H1 (cell line): ENCODE results near the gene CCDC47. TPM values are rescaled to one million over a fixed set of nuclear protein-coding genes. Genes with fewer than 3 reads are reported as not detected.
A peak's percentile ranks its signal among the peaks of the same experiment; 100 is the strongest.

Source experiments
- CTCF ChIA-PET: fragments of 300-600 bp; sonication (Branson Sonifier 250); formaldehyde crosslinking; loops from one replicate; lab custom pipeline; 2021; ENCODE audit not compliant: partially characterized antibody; lab: Charles Lee
- POLR2A ChIA-PET: fragments of 300-600 bp; sonication (Branson Sonifier 250); formaldehyde crosslinking; loops from one replicate; lab custom pipeline; 2021; ENCODE audit warnings: inconsistent platforms; ENCODE audit not compliant: partially characterized antibody; lab: Charles Lee
- DNase-seq, 2 experiments: peaks; one replicate each; pipeline versions ENCODE4 v3.0.0 to v3.0.0-alpha.2; 2010 to 2022; ENCODE audit warnings: low spot score in 2 of 2, low read depth in 1 of 2, mixed read lengths in 1 of 2
- FAIRE-seq: peaks from 2 replicates; lab custom pipeline; 2011; peaks lifted over from hg19 to GRCh38; lab: Jason Lieb, UNC
- H2AFZ ChIP-seq: 2 replicates; pipeline ENCODE4 v1.8.1; 2012; ENCODE audit warnings: low read length, inconsistent platforms
- H2AK5ac ChIP-seq: 2 replicates; pipeline ENCODE4 v1.6.1; 2013; ENCODE audit warnings: low read depth, low read length
- H2BK120ac ChIP-seq: replicated peaks from 2 replicates; pipeline ENCODE3; 2013; ENCODE audit warnings: low read depth, low read length, inconsistent platforms
- H2BK12ac ChIP-seq: 2 replicates; pipeline ENCODE4 v1.6.1; 2013; ENCODE audit warnings: low read depth, low read length
- H2BK15ac ChIP-seq: 2 replicates; pipeline ENCODE4 v1.6.1; 2013; ENCODE audit warnings: low read length
- H2BK20ac ChIP-seq: 2 replicates; pipeline ENCODE4 v1.6.1; 2013; ENCODE audit warnings: low read length
- H2BK5ac ChIP-seq: 2 replicates; pipeline ENCODE4 v1.6.1; 2013; ENCODE audit warnings: low read depth, low read length
- H3K14ac ChIP-seq: 2 replicates; pipeline ENCODE4 v1.6.1; 2013; ENCODE audit warnings: inconsistent platforms; ENCODE audit not compliant: insufficient read length
- H3K18ac ChIP-seq: 2 replicates; pipeline ENCODE4 v1.6.1; 2013; ENCODE audit warnings: low read length; ENCODE audit errors: extremely low read depth
- H3K23ac ChIP-seq: 2 replicates; pipeline ENCODE4 v1.6.1; 2013; ENCODE audit warnings: inconsistent platforms; ENCODE audit not compliant: insufficient read length
- H3K23me2 ChIP-seq: 2 replicates; pipeline ENCODE4 v1.6.1; 2013; ENCODE audit warnings: low read depth, low read length
- H3K27ac ChIP-seq: 2 replicates; pipeline ENCODE4 v1.6.1; 2011; ENCODE audit warnings: low read depth, low read length, inconsistent platforms
- H3K27me3 ChIP-seq, 4 experiments: replicated peaks in 1 of 4; 1 replicate in 1 of 4; 2 replicates in 3 of 4; pipeline versions ENCODE4 v1.6.1 to v1.8.1; 2011 to 2013; ENCODE audit warnings: low read length in 3 of 4, mild to moderate bottlenecking in 3 of 4, inconsistent platforms in 2 of 4, mixed read lengths in 2 of 4, moderate library complexity in 1 of 4; ENCODE audit not compliant: control insufficient read depth in 3 of 4, insufficient read depth in 3 of 4; ENCODE audit errors: extremely low read depth in 1 of 4
- H3K36me3 ChIP-seq, 4 experiments: 2 replicates each; pipeline versions ENCODE4 v1.6.1 to v1.8.1; 2011 to 2013; ENCODE audit warnings: mild to moderate bottlenecking in 4 of 4, low read length in 3 of 4, moderate library complexity in 2 of 4, control low read depth in 1 of 4, inconsistent platforms in 1 of 4; ENCODE audit not compliant: insufficient read depth in 4 of 4, control insufficient read depth in 2 of 4
- H3K4ac ChIP-seq: replicated peaks from 2 replicates; pipeline ENCODE3; 2013; ENCODE audit warnings: low read length, low read depth, mixed read lengths, inconsistent platforms; ENCODE audit not compliant: insufficient read length
- H3K4me1 ChIP-seq, 4 experiments: replicated peaks in 1 of 4; 1 replicate in 1 of 4; 2 replicates in 3 of 4; pipeline versions ENCODE4 v1.6.1 to v1.8.1; 2011 to 2013; ENCODE audit warnings: low read length in 3 of 4, inconsistent platforms in 2 of 4, mixed read lengths in 1 of 4; ENCODE audit not compliant: insufficient read depth in 4 of 4, control insufficient read depth in 3 of 4
- H3K4me2 ChIP-seq, 2 experiments: 2 replicates each; pipeline versions ENCODE4 v1.6.1 to v1.8.1; 2011 to 2013; ENCODE audit warnings: low read depth in 2 of 2, low read length in 2 of 2, control low read depth in 1 of 2, inconsistent platforms in 1 of 2, mild to moderate bottlenecking in 1 of 2; ENCODE audit not compliant: insufficient read depth in 1 of 2
- H3K4me3 ChIP-seq, 4 experiments: fragments of 200-600, 300-600 bp in 1 of 4; sonication (generic), shearing (Covaris generic), sonication (Bioruptor Twin) in 1 of 4; 2 replicates each; pipeline versions ENCODE4 v1.5.1 to v1.8.1; 2011 to 2016; ENCODE audit warnings: low read length in 4 of 4, low read depth in 3 of 4, control low read depth in 2 of 4, inconsistent platforms in 2 of 4, mild to moderate bottlenecking in 2 of 4, mixed read lengths in 1 of 4, moderate library complexity in 1 of 4; ENCODE audit not compliant: insufficient read depth in 2 of 4; ENCODE audit errors: extremely low read depth in 1 of 4
- H3K56ac ChIP-seq: replicated peaks from 2 replicates; pipeline ENCODE3; 2013; ENCODE audit warnings: low read depth, mild to moderate bottlenecking, mixed read lengths, low read length, inconsistent platforms; ENCODE audit not compliant: insufficient read length
- H3K79me1 ChIP-seq: 2 replicates; pipeline ENCODE4 v1.6.1; 2013; ENCODE audit warnings: low read depth, low read length, control low read depth
- H3K79me2 ChIP-seq, 2 experiments: 2 replicates each; pipeline versions ENCODE4 v1.6.1 to v1.8.1; 2012 to 2013; ENCODE audit warnings: low read length in 2 of 2, mild to moderate bottlenecking in 2 of 2, inconsistent platforms in 1 of 2; ENCODE audit not compliant: insufficient read depth in 2 of 2, control insufficient read depth in 1 of 2
- H3K9ac ChIP-seq, 4 experiments: replicated peaks in 1 of 4; 1 replicate in 1 of 4; 2 replicates in 3 of 4; pipeline versions ENCODE4 v1.6.1 to v1.8.1; 2011 to 2013; ENCODE audit warnings: low read depth in 3 of 4, low read length in 3 of 4, control low read depth in 2 of 4, mild to moderate bottlenecking in 2 of 4, moderate library complexity in 2 of 4, inconsistent platforms in 1 of 4; ENCODE audit errors: extremely low read depth in 1 of 4
- H3K9me3 ChIP-seq, 2 experiments: 2 replicates each; pipeline versions ENCODE4 v1.6.1 to v1.8.1; 2012 to 2013; ENCODE audit warnings: mild to moderate bottlenecking in 2 of 2, moderate library complexity in 2 of 2, control low read depth in 1 of 2, inconsistent platforms in 1 of 2, low read depth in 1 of 2, low read length in 1 of 2, mixed read lengths in 1 of 2; ENCODE audit not compliant: insufficient read depth in 2 of 2
- H4K20me1 ChIP-seq, 2 experiments: replicated peaks in 1 of 2; 2 replicates each; pipeline versions ENCODE3 to v1.8.1; 2011 to 2013; ENCODE audit warnings: inconsistent platforms in 2 of 2, low read length in 2 of 2, mild to moderate bottlenecking in 1 of 2; ENCODE audit not compliant: insufficient read depth in 2 of 2, control insufficient read depth in 1 of 2
- H4K5ac ChIP-seq: 2 replicates; pipeline ENCODE4 v1.6.1; 2013; ENCODE audit warnings: low read length, low read depth, mixed read lengths, inconsistent platforms; ENCODE audit not compliant: insufficient read length
- H4K8ac ChIP-seq: 2 replicates; pipeline ENCODE4 v1.8.0; 2013; ENCODE audit warnings: mild to moderate bottlenecking, moderate library complexity, low read length, inconsistent platforms; ENCODE audit not compliant: insufficient read depth; ENCODE audit errors: extremely low read depth
- H4K91ac ChIP-seq: replicated peaks from 2 replicates; pipeline ENCODE3; 2013; ENCODE audit warnings: low read length, mixed read lengths, inconsistent platforms; ENCODE audit not compliant: insufficient read length
- ASH2L ChIP-seq: fragments of 200-600, 300-600 bp; sonication (generic); IDR thresholded peaks from one replicate; pipeline ENCODE4 v1.7.1; 2017; ENCODE audit warnings: low read length
- CBX5 ChIP-seq: fragments of 300-800, 300-1000 bp; sonication (generic); IDR thresholded peaks from 2 replicates; pipeline ENCODE4 v1.7.1; 2016; ENCODE audit warnings: antibody characterized with exemption, low read length, low read depth
- CBX8 ChIP-seq: fragments of 300-800, 300-1000 bp; sonication (generic); IDR thresholded peaks from 2 replicates; pipeline ENCODE4 v1.7.1; 2016; ENCODE audit warnings: low read depth, low read length, borderline replicate concordance
- CREB1 ChIP-seq: IDR thresholded peaks from 2 replicates; pipeline ENCODE4 v1.6.1; 2012; ENCODE audit warnings: inconsistent platforms
- GABPA ChIP-seq: IDR thresholded peaks from 2 replicates; pipeline ENCODE4 v1.6.1; 2011; ENCODE audit warnings: mild to moderate bottlenecking, low read length, moderate library complexity, borderline replicate concordance; ENCODE audit not compliant: insufficient read depth
- HDAC6 ChIP-seq: IDR thresholded peaks from one replicate; pipeline ENCODE4 v1.7.1; 2012; ENCODE audit warnings: low read depth, mild to moderate bottlenecking, inconsistent platforms, low read length, moderate library complexity
- KDM4A ChIP-seq: IDR thresholded peaks from one replicate; pipeline ENCODE4 v1.7.1; 2012; ENCODE audit warnings: low read depth, mild to moderate bottlenecking, moderate library complexity, low read length, inconsistent platforms; ENCODE audit not compliant: severe bottlenecking
- POLR2A ChIP-seq, 2 experiments: IDR thresholded peaks; 1 replicate in 1 of 2; 2 replicates in 1 of 2; pipeline ENCODE4 v1.6.1; 2011; ENCODE audit warnings: low read depth in 2 of 2, low read length in 2 of 2, mild to moderate bottlenecking in 2 of 2; ENCODE audit errors: control extremely low read depth in 1 of 2
- POLR2AphosphoS5 ChIP-seq: IDR thresholded peaks from 2 replicates; pipeline ENCODE4 v1.6.1; 2011; ENCODE audit warnings: low read depth, low read length
- TAF1 ChIP-seq: IDR thresholded peaks from 2 replicates; pipeline ENCODE4 v1.6.1; 2011; ENCODE audit warnings: mild to moderate bottlenecking, low read depth, low read length
- TEAD4 ChIP-seq: IDR thresholded peaks from 2 replicates; pipeline ENCODE4 v1.6.1; 2012; ENCODE audit warnings: low read depth, low read length, inconsistent platforms, mixed read lengths
- WGBS, 2 experiments: shearing (Covaris generic) in 1 of 2; methylation state at CpG; one replicate each; pipeline versions ENCODE4 v1.1.6 to v1.1.7; 2013 to 2015; ENCODE audit warnings: low lambda C conversion rate in 2 of 2, mixed read lengths in 2 of 2, inconsistent platforms in 1 of 2, low coverage in 1 of 2, missing lambda C conversion rate in 1 of 2; ENCODE audit not compliant: insufficient replicate concordance in 2 of 2, insufficient coverage in 1 of 2, insufficient read length in 1 of 2; ENCODE audit errors: extremely low coverage in 1 of 2, missing lambda C conversion rate in 1 of 2; 5-methylcytosine and 5-hydroxymethylcytosine counted together
- polyA plus RNA-seq, 7 experiments: library from polyadenylated mRNA; depleted of rRNA in 3 of 7; stranded (reverse) in 5 of 7; unstranded in 2 of 7; fragments of >200 nt in 5 of 7; fragments of 200-250 nt in 2 of 7; gene quantifications; 1 replicate in 5 of 7; 2 replicates in 1 of 7; 4 replicates in 1 of 7; pipeline versions ENCODE4 v1.2.1 to v1.2.3, GENCODE V29; 2011 to 2013; ENCODE audit warnings: missing spikeins in 2 of 7, mixed read lengths in 2 of 7
- total RNA-seq: library from RNA; stranded (reverse); fragmentation: NEBNext Ultra II Directional; extraction: Animal tissue kit (Norgen Biotek cat#: 25700); gene quantifications from 2 replicates; pipeline ENCODE4 v1.2.1, GENCODE V29; 2021

The CCDC47 gene
- total and polyA plus RNA-seq, 2 of the 8 experiments (the other 6 are each of a cell fraction or from before 2014, with no cell fraction given) = 21.2 to 83.1 TPM

DNA sequence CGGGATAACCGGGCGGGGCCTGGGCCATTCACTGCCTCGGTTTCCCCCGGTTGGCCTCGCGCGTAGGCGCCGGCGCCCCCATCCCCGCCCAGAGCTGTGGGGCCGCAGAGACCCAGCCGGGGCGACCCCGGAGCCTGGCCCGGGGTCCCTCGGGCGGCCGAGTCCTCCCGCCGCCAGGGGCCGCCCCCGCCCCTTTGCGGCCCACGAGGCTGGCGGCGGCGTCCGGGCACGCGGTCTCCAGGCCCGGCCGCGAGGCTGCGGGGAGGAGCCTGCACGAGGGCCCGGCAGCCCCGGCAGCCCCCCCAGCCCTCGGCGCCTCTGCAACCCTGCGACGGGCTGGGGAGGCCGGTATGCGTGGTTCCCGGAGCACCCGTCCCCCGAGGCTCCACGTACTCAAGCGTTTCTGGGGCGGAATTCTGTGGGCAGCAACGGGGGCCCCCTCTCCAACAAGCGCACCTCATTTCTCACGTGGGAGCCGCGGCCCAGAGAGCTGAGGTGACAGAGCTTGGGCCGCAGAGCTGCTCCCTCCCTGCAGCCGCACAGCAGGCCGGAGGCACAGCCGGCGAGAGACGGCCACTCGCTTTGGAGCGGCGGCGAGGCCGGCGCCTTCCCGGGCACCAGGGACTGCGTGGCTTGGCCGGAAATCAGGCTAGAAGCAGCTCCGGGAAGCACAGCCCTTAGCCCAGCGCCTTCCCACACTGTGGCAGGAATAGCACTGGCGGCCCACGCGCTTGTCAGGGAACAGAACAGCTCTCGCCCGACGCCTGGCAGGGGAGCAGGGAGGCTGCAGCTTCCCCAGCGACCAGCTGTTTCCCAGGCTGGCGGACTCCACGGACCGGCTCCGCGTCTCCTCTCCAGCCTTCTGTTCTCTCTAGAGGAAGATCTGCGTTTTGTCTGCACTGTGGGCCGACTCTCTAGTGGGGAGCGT lies 72.6 kb downstream of the CCDC47 start:
- Histone ChIP-seq H2AFZ (no peak overlapping the region; the same call in 1 of the 2 replicates), H3K23ac (no peak overlapping the region), H3K79me1 (0 out of 2 replicates have a peak, but pooled peaks cover 3% of the 10 kb centered on the region), H3K56ac (no peak overlapping the region), H4K20me1 (peaks cover 4 to 14% of the 10 kb centered on the region in 2 experiments), H2BK15ac (no peak overlapping the region), H4K5ac (peak overlapping the region; percentile 77), H3K4me1 (peaks cover 3 to 22% (median 15%) of the 10 kb centered on the region in 4 experiments; a peak in 6 of 7 replicates), H3K9me3 (no peaks in the 10 kb centered on the region), H2AK5ac (0 out of 2 replicates have a peak overlapping the region, but pooled peaks have one; percentile 4), H3K4ac (peak overlapping the region; percentile 6), H3K9ac (peak overlapping the region in 3 of 4 experiments; percentile 64 to 77 (median 66); a peak in 4 of 7 replicates), H4K8ac (peak overlapping the region; percentile 97; the same call in 1 of the 2 replicates), H3K14ac (peak overlapping the region; percentile 57), H3K79me2 (no peaks in the 10 kb centered on the region; a peak in 1 of 4 replicates), H3K4me3 (peak overlapping the region; percentile 52 to 83 (median 61)), H4K91ac (peak overlapping the region; percentile 89), H3K4me2 (peak overlapping the region; percentile 84 to 93), H3K27me3 (peaks cover 0 to 5% (median 0%) of the 10 kb centered on the region in 4 experiments; a peak in 3 of 7 replicates), H3K18ac (peak overlapping the region; percentile 71), H3K36me3 (peaks cover 0 to 11% (median 1%) of the 10 kb centered on the region in 4 experiments; a peak in 3 of 8 replicates), H3K23me2 (peaks cover 16% of the 10 kb centered on the region; the same call in 1 of the 2 replicates), H3K27ac (peak overlapping the region; percentile 48; the same call in 1 of the 2 replicates), H2BK12ac (no peak overlapping the region), H2BK5ac (no peak overlapping the region; the same call in 1 of the 2 replicates), H2BK20ac (no peak overlapping the region), H2BK120ac (no peak overlapping the region)
- FAIRE-seq (no peak), DNase-seq (peak in 1 of 2 experiments; percentile 72)
- ChIA-PET CTCF (interaction anchor here (0.7 to 3.3 kb wide), 13 partner anchors 8 to 165 kb away, joined by 3 to 17 read pairs (median 3); no protein-coding TSS in a partner anchor), POLR2A (interaction anchor here (0.6 to 2.2 kb wide), 14 partner anchors 9 to 439 kb away, joined by 3 to 10 read pairs (median 3); partner anchors contain the start of genes CCDC47, DDX42, MAP3K3 and TACO1)
- WGBS, 2 experiments = 6% methylated on average over 68 of the region's 88 CpGs; no CpG with 5 or more reads in 1 of the 2 experiments
- peak; percentile 48; the same call in 1 of the 2 replicates for TF ChIP-seq GABPA
- TF ChIP-seq KDM4A = peak; percentile 63
- TF ChIP-seq TAF1 = peak; percentile 12
- peak; percentile 95 for TF ChIP-seq ASH2L
- peak; percentile 30; the same call in 1 of the 2 replicates for TF ChIP-seq CREB1
- 0 out of 3 replicates have a peak, but pooled peaks of 1 of the 2 experiments have one; percentile 19 for TF ChIP-seq POLR2A (IDR thresholded peaks at IDR 0.05; ENCODE audit: control extremely low read depth in 1 of 2, low read depth in 2 of 2, low read length in 2 of 2)
- no peak for TF ChIP-seq CBX8
- TF ChIP-seq POLR2AphosphoS5 = peak; percentile 44; the same call in 1 of the 2 replicates
- TF ChIP-seq TEAD4 = no peak
- no peak for TF ChIP-seq HDAC6
- TF ChIP-seq CBX5 = no peak
